ENCODE data around the gene FAM193A.

Gene FAM193A

GRCh38 chr4:2700031-2700430 lies 163.6 kb downstream of the FAM193A start:
- no peak overlapping the region for H3K27ac ChIP-seq (replicated peaks)
- H3K4me3 ChIP-seq (replicated peaks; ENCODE audit: insufficient read depth, low read length), result no peak overlapping the region
- H3K27me3 ChIP-seq (ENCODE audit: insufficient read depth, poor library complexity, severe bottlenecking), result no peaks in the 10 kb centered on the region
- TF ChIP-seq SPI1 (IDR thresholded peaks at IDR 0.05; ENCODE audit: borderline replicate concordance, low read depth), result no peak
- TF ChIP-seq GABPA (IDR thresholded peaks at IDR 0.05; ENCODE audit: low read depth), result no peak
- TF ChIP-seq POLR2AphosphoS5 (IDR thresholded peaks at IDR 0.05; ENCODE audit: low read depth), result no peak
- no peak for TF ChIP-seq CTCF (IDR thresholded peaks at IDR 0.05; ENCODE audit: insufficient read depth, low read length)
- TF ChIP-seq REST (IDR thresholded peaks at IDR 0.05; ENCODE audit: insufficient replicate concordance, low read depth), result no peak
- DNase-seq (ENCODE audit: low read depth in 1 of 2, low spot score in 1 of 2), result no peak

- H3K27ac ChIP-seq (replicated peaks), result no peak overlapping the region
- TF ChIP-seq SPI1 (IDR thresholded peaks at IDR 0.05; ENCODE audit: borderline replicate concordance, low read depth) (no peak), CTCF (IDR thresholded peaks at IDR 0.05; ENCODE audit: insufficient read depth, low read length) (no peak), REST (IDR thresholded peaks at IDR 0.05; ENCODE audit: insufficient replicate concordance, low read depth) (no peak), POLR2AphosphoS5 (IDR thresholded peaks at IDR 0.05; ENCODE audit: low read depth) (no peak)
- no peaks in the 10 kb centered on the region for H3K27me3 ChIP-seq (ENCODE audit: insufficient read depth, poor library complexity, severe bottlenecking)
- no peak overlapping the region for H3K4me3 ChIP-seq (replicated peaks; ENCODE audit: insufficient read depth, low read length)
- no peak for DNase-seq (ENCODE audit: low read depth in 1 of 2, low spot score in 1 of 2)
These were observed 165.9 kb downstream of the FAM193A start for GRCh38 chr4:2702361-2702760.

- H3K4me3 ChIP-seq (replicated peaks; ENCODE audit: insufficient read depth, low read length), result no peak overlapping the region
- no peak for DNase-seq (ENCODE audit: low read depth in 1 of 2, low spot score in 1 of 2)
- no peak for TF ChIP-seq REST (IDR thresholded peaks at IDR 0.05; ENCODE audit: insufficient replicate concordance, low read depth)
- TF ChIP-seq CTCF (IDR thresholded peaks at IDR 0.05; ENCODE audit: insufficient read depth, low read length), result no peak
- peak; percentile 51 for TF ChIP-seq SPI1 (IDR thresholded peaks at IDR 0.05; ENCODE audit: borderline replicate concordance, low read depth)
- H3K27me3 ChIP-seq (ENCODE audit: insufficient read depth, poor library complexity, severe bottlenecking), result no peaks in the 10 kb centered on the region
- no peak overlapping the region for H3K27ac ChIP-seq (replicated peaks)
These were observed 166.3 kb downstream of the FAM193A start for GRCh38 chr4:2702770-2703169.
